Hepatocyte (in vitro differentiated cells): ENCODE data around the gene CLSTN1.

Experiments used
- CTCF ChIP-seq: fragments of 200-600 bp; sonication (generic); IDR thresholded peaks from 2 replicates; pipeline ENCODE4 v1.5.1; 2016; ENCODE audit warnings: antibody characterized with exemption, mild to moderate bottlenecking; ENCODE audit not compliant: poor library complexity
- EZH2 ChIP-seq: fragments of 200-600 bp; sonication (generic); IDR thresholded peaks from 2 replicates; pipeline ENCODE4 v1.6.1; 2016; ENCODE audit warnings: antibody characterized with exemption, mild to moderate bottlenecking, borderline replicate concordance
- EZH2phosphoT487 ChIP-seq: fragments of 200-600 bp; sonication (generic); IDR thresholded peaks from one replicate; pipeline ENCODE4 v1.6.1; 2018; ENCODE audit warnings: antibody characterized with exemption, mild to moderate bottlenecking, low read depth, moderate library complexity; ENCODE audit not compliant: unreplicated experiment, severe bottlenecking

GRCh38 chr1:9737057-9737456 is 86.7 kb downstream of the CLSTN1 start:
- TF ChIP-seq CTCF (no peak), EZH2phosphoT487 (no peak), EZH2 (no peak)
